Ishikawa (cell line): ENCODE measurements around the gene CCDC7.

ENCODE experiments used
- CEBPB ChIP-seq: IDR thresholded peaks from 2 replicates; pipeline ENCODE4 v1.6.1; 2012
- CREB1 ChIP-seq: IDR thresholded peaks from 2 replicates; pipeline ENCODE4 v1.6.1; 2012; ENCODE audit warnings: low read depth
- EGR1 ChIP-seq: IDR thresholded peaks from 2 replicates; pipeline ENCODE4 v1.6.1; 2012
- EP300 ChIP-seq: IDR thresholded peaks from 2 replicates; pipeline ENCODE4 v1.6.1; 2012; ENCODE audit warnings: borderline replicate concordance
- FOXM1 ChIP-seq: IDR thresholded peaks from 2 replicates; pipeline ENCODE4 v1.6.1; 2012; ENCODE audit warnings: low read depth, borderline replicate concordance
- MAX ChIP-seq: IDR thresholded peaks from 2 replicates; pipeline ENCODE4 v1.6.1; 2012
- NFIC ChIP-seq: IDR thresholded peaks from 2 replicates; pipeline ENCODE4 v1.6.1; 2012
- RAD21 ChIP-seq: IDR thresholded peaks from 2 replicates; pipeline ENCODE4 v1.6.1; 2012; ENCODE audit warnings: low read depth
- REST ChIP-seq: IDR thresholded peaks from 2 replicates; pipeline ENCODE4 v1.6.1; 2012; ENCODE audit warnings: low read depth, mild to moderate bottlenecking
- TAF1 ChIP-seq: IDR thresholded peaks from 2 replicates; pipeline ENCODE4 v1.6.1; 2012; ENCODE audit warnings: low read depth, mild to moderate bottlenecking
- TCF12 ChIP-seq: IDR thresholded peaks from 2 replicates; pipeline ENCODE4 v1.6.1; 2012; ENCODE audit warnings: low read depth
- TEAD4 ChIP-seq: IDR thresholded peaks from 2 replicates; pipeline ENCODE4 v1.6.1; 2012
- YY1 ChIP-seq: IDR thresholded peaks from 2 replicates; pipeline ENCODE4 v1.6.1; 2012; ENCODE audit warnings: low read depth
- ZBTB7A ChIP-seq: IDR thresholded peaks from 2 replicates; pipeline ENCODE4 v1.6.1; 2012; ENCODE audit warnings: low read depth
- TF ChIP-seq, protein P1 (sequence below): IDR thresholded peaks from 2 replicates; pipeline ENCODE4 v1.6.1; 2012

CCDC7 gene

DNA sequence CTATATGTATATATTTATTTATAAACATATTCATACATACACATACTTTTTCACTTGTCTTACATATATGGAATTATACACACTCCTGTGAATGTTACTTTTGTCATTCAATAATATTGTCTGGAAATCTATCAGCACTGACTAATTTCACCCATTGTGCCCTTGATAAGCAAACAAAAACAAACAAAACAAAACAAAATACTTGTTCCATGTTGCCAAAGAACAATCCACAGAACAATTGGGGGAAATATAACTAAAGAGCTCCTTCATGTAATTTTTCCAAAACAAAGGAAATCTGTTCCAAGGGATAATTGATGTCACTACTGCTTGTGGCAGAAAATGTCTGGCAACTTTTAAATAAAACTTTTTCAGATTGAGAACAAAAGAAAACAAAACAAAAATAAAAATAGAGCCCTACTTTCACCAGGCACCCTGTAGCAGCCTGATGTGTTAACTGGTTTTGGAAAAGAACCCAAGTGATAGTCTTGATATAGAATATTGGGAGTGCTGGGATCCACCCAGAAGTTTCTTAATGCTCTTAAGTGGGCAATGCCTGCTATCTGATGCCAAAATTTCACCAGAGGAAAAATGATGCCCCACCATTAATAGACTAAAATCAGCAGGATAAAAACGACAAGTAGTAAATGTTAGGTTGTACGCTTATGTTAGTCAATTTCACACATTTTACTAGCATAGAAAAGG lies 34.0 kb upstream of the CCDC7 start:
- no peak for TF ChIP-seq NFIC
- TF ChIP-seq EGR1 = no peak
- no peak for TF ChIP-seq MAX
- TF ChIP-seq CREB1 = no peak

- TF ChIP-seq CREB1 = no peak
- no peak for TF ChIP-seq TEAD4
- no peak for TF ChIP-seq RAD21
- no peak for TF ChIP-seq TCF12
- TF ChIP-seq FOXM1 = no peak
- TF ChIP-seq YY1 = no peak
- TF ChIP-seq EP300 = no peak
- TF ChIP-seq ZBTB7A = no peak
- TF ChIP-seq REST = no peak
- TF ChIP-seq, protein P1, sequence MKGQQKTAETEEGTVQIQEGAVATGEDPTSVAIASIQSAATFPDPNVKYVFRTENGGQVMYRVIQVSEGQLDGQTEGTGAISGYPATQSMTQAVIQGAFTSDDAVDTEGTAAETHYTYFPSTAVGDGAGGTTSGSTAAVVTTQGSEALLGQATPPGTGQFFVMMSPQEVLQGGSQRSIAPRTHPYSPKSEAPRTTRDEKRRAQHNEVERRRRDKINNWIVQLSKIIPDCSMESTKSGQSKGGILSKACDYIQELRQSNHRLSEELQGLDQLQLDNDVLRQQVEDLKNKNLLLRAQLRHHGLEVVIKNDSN = no peak
- no peak for TF ChIP-seq CEBPB
- no peak for TF ChIP-seq NFIC
- TF ChIP-seq TAF1 = no peak
- no peak for TF ChIP-seq EGR1
- no peak for TF ChIP-seq MAX
Observed at GRCh38 chr10:32412499-32412853, 33.5 kb upstream of the CCDC7 start.

DNA sequence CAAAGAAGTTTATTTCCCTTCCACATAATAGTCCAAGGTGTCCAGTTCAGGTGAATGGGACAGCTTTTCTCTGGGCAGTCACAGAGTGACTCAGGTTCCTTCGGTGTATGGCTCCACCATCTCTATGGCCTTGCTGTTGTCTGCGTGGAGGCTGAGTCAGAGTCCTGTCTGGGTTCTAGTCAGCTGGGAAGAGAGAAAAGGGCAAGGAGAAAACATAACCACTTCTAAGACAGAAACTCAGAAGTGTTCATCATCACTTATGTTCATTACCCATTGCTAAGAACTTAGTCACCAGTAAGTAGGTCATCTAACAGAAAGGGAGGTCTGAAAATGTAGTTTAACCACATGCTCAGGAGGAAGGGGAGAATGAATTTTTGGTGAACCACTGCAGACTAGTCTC lies 32.4 kb upstream of the CCDC7 start:
- no peak for TF ChIP-seq FOXM1
- TF ChIP-seq, protein P1 = no peak
- TF ChIP-seq ZBTB7A = no peak
- TF ChIP-seq YY1 = no peak
- no peak for TF ChIP-seq NFIC
- no peak for TF ChIP-seq TCF12
- no peak for TF ChIP-seq RAD21
- TF ChIP-seq CREB1 = no peak
- no peak for TF ChIP-seq TAF1
- no peak for TF ChIP-seq REST
- no peak for TF ChIP-seq EP300
- TF ChIP-seq TEAD4 = no peak
- TF ChIP-seq EGR1 = no peak
- no peak for TF ChIP-seq MAX
- TF ChIP-seq CEBPB = no peak

DNA sequence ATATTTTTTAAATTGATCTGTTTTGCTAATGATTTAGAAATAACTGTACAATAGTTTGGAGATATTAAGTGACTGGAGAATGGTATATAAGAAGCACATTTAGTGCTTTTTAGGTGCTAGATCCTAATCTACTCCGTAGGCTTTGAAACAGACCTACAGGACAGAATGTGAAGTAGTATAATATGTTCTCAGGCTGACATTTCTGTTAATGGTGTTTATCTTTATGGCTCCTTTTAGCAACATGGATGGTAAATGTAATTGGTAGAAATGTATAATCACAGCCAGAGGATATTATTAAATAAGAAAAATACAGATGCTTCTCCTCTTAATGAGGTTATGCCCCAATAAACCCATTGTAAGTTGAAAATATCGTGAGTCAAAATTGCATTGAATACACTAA lies 30.6 kb upstream of the CCDC7 start:
- TF ChIP-seq RAD21 (no peak), TEAD4 (no peak)

- TF ChIP-seq EGR1 = no peak
- no peak for TF ChIP-seq CEBPB
- no peak for TF ChIP-seq TEAD4
- TF ChIP-seq REST = no peak
- no peak for TF ChIP-seq RAD21
- TF ChIP-seq, protein P1 = no peak
- no peak for TF ChIP-seq YY1
- TF ChIP-seq MAX = no peak
- no peak for TF ChIP-seq ZBTB7A
- no peak for TF ChIP-seq EP300
Observed at GRCh38 chr10:32417911-32418547, 27.9 kb upstream of the CCDC7 start.
